ENCODE results near the gene RNF8.

The RNF8 gene

DNA sequence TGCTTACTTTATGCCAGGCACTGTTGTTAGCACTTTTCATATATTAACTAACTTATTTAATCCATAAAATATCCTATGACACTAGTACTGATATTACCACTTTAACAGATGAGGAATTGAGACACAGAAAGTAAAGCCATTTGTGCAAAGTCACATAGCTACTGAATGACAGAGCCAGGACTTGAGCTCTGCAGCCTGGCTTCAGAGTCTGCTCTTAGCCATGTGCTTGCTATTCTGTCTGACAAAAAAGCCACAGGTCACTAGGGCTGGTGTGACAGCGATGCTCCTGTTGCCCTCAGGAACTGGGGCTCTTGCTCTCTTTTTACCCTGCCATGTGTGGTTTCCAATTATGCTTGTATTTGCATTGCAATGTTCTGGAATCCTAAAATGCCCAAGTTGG is 44.7 kb upstream of the RNF8 start:
- ChIA-PET CTCF (interaction anchor here (1.5 to 12.7 kb wide), 2 partner anchors 9 to 16 kb away, joined by 5 to 124 read pairs; no protein-coding TSS in a partner anchor), POLR2A (no interaction called here)
- H3K4me3 ChIP-seq (ENCODE audit: low read depth, low read length), result no peak overlapping the region
- TF ChIP-seq, protein P1, sequence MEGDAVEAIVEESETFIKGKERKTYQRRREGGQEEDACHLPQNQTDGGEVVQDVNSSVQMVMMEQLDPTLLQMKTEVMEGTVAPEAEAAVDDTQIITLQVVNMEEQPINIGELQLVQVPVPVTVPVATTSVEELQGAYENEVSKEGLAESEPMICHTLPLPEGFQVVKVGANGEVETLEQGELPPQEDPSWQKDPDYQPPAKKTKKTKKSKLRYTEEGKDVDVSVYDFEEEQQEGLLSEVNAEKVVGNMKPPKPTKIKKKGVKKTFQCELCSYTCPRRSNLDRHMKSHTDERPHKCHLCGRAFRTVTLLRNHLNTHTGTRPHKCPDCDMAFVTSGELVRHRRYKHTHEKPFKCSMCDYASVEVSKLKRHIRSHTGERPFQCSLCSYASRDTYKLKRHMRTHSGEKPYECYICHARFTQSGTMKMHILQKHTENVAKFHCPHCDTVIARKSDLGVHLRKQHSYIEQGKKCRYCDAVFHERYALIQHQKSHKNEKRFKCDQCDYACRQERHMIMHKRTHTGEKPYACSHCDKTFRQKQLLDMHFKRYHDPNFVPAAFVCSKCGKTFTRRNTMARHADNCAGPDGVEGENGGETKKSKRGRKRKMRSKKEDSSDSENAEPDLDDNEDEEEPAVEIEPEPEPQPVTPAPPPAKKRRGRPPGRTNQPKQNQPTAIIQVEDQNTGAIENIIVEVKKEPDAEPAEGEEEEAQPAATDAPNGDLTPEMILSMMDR (IDR thresholded peaks at IDR 0.05; ENCODE audit: insufficient read depth, low read length, missing control alignments), result no peak
- no peak for DNase-seq (ENCODE audit: low read depth, low spot score)

GRCh38 chr6:37309692-37310091 is 44.1 kb upstream of the RNF8 start:
- POLR2A ChIA-PET, result no interaction called here
- H3K4me3 ChIP-seq (ENCODE audit: low read depth, low read length), result no peak overlapping the region
- TF ChIP-seq, protein P1 (IDR thresholded peaks at IDR 0.05; ENCODE audit: insufficient read depth, low read length, missing control alignments), result no peak
- CTCF ChIA-PET, result interaction anchor here (0.9 to 12.7 kb wide), 3 partner anchors 10 to 382 kb away, joined by 4 to 124 read pairs (median 5); no protein-coding TSS in a partner anchor
- DNase-seq (ENCODE audit: low read depth, low spot score), result no peak

DNA sequence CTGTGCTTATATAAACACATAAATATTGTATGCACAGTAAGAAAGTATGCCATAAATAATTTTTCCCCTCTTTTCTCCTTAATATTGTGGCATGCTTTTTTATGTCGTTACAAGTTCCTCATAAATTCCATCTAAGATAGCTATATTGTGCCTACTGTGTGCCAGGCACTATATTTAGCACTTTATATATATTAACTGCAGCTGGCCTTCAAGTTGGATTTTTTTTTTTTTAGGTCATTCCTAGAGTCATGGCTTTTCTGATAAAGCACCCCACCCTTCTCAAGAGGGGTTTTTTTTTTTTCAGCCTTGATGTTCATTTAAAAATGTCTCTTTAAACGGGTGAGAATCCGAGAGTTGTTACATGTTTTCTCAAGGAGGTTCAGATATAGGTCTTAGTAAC is 42.8 kb upstream of the RNF8 start:
- ChIA-PET CTCF (interaction anchor here (0.8 to 12.7 kb wide), 6 partner anchors 6 to 381 kb away, joined by 3 to 124 read pairs (median 21); no protein-coding TSS in a partner anchor), POLR2A (no interaction called here)
- TF ChIP-seq, protein P1 (IDR thresholded peaks at IDR 0.05; ENCODE audit: insufficient read depth, low read length, missing control alignments), result no peak
- DNase-seq (ENCODE audit: low read depth, low spot score), result no peak
- no peak overlapping the region for H3K4me3 ChIP-seq (ENCODE audit: low read depth, low read length)

- POLR2A ChIA-PET, result no interaction called here
- CTCF ChIA-PET, result interaction anchor here (0.9 to 12.7 kb wide), 5 partner anchors 7 to 553 kb away, joined by 3 to 124 read pairs (median 38); no protein-coding TSS in a partner anchor
- DNase-seq (ENCODE audit: low read depth, low spot score), result peak; percentile 33
- TF ChIP-seq, protein P1 (IDR thresholded peaks at IDR 0.05; ENCODE audit: insufficient read depth, low read length, missing control alignments), result no peak
- no peak overlapping the region for H3K4me3 ChIP-seq (ENCODE audit: low read depth, low read length)
These were observed 41.9 kb upstream of the RNF8 start for GRCh38 chr6:37311741-37312473.

GRCh38 chr6:37313723-37314486 is 39.9 kb upstream of the RNF8 start:
- POLR2A ChIA-PET, result no interaction called here
- TF ChIP-seq, protein P1 (IDR thresholded peaks at IDR 0.05; ENCODE audit: insufficient read depth, low read length, missing control alignments), result no peak

More at GRCh38 chr6:37313723-37314486, 39.9 kb upstream of the RNF8 start:
- no peak overlapping the region for H3K4me3 ChIP-seq (ENCODE audit: low read depth, low read length)
- DNase-seq (ENCODE audit: low read depth, low spot score), result no peak
- CTCF ChIA-PET, result interaction anchor here (0.7 to 12.7 kb wide), 12 partner anchors 8 to 391 kb away, joined by 3 to 124 read pairs (median 3); no protein-coding TSS in a partner anchor
